Measurements from ENCODE around the gene RAB36. TPM values are rescaled to one million over a fixed set of nuclear protein-coding genes. Genes with fewer than 3 reads are reported as not detected.

The RAB36 gene, protein sequence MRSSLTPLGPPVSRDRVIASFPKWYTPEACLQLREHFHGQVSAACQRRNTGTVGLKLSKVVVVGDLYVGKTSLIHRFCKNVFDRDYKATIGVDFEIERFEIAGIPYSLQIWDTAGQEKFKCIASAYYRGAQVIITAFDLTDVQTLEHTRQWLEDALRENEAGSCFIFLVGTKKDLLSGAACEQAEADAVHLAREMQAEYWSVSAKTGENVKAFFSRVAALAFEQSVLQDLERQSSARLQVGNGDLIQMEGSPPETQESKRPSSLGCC
- total RNA-seq = 0.08 TPM in 1 of 2 replicates, not detected in the other

GRCh38 chr22:23144932-23145877 lies at the start of gene RAB36:
Gene RAB36, plus strand, starts transcription at chr22:23145477. Its CDS starts 1,140 bp downstream, at chr22:23146617.
- H3K27me3 Mint-ChIP-seq (ENCODE audit: insufficient read depth) = peaks cover 6% of the 10 kb centered on the region
- intact Hi-C loops (cut with micrococcal nuclease) = loop anchor here (5.0 kb wide), 2 partner anchors 73 to 278 kb away; partner anchors contain the start of gene GNAZ
- H3K9me3 Mint-ChIP-seq = no peaks in the 10 kb centered on the region
- no peaks in the 10 kb centered on the region for H3K36me3 Mint-ChIP-seq (ENCODE audit: low read depth)
- DNase-seq (ENCODE audit: low spot score) = peak; percentile 86
- H3K27ac Mint-ChIP-seq = peak within 1 kb of the TSS; percentile 70
- H3K4me1 Mint-ChIP-seq (ENCODE audit: low read depth) = peaks cover 23% of the 10 kb centered on the region
- peak within 1 kb of the TSS; percentile 72 for H3K4me3 Mint-ChIP-seq

- DNase-seq (ENCODE audit: low spot score) = no peak
- H3K27ac Mint-ChIP-seq = no peak overlapping the region
- H3K4me3 Mint-ChIP-seq = no peak overlapping the region
- H3K4me1 Mint-ChIP-seq (ENCODE audit: low read depth) = no peaks in the 10 kb centered on the region
- no peaks in the 10 kb centered on the region for H3K9me3 Mint-ChIP-seq
- H3K36me3 Mint-ChIP-seq (ENCODE audit: low read depth) = no peaks in the 10 kb centered on the region
- intact Hi-C loops (cut with micrococcal nuclease) = no loop called here
- peaks cover 2% of the 10 kb centered on the region for H3K27me3 Mint-ChIP-seq (ENCODE audit: insufficient read depth)
These were observed 49.4 kb upstream of the RAB36 start for GRCh38 chr22:23095733-23096342.

DNA sequence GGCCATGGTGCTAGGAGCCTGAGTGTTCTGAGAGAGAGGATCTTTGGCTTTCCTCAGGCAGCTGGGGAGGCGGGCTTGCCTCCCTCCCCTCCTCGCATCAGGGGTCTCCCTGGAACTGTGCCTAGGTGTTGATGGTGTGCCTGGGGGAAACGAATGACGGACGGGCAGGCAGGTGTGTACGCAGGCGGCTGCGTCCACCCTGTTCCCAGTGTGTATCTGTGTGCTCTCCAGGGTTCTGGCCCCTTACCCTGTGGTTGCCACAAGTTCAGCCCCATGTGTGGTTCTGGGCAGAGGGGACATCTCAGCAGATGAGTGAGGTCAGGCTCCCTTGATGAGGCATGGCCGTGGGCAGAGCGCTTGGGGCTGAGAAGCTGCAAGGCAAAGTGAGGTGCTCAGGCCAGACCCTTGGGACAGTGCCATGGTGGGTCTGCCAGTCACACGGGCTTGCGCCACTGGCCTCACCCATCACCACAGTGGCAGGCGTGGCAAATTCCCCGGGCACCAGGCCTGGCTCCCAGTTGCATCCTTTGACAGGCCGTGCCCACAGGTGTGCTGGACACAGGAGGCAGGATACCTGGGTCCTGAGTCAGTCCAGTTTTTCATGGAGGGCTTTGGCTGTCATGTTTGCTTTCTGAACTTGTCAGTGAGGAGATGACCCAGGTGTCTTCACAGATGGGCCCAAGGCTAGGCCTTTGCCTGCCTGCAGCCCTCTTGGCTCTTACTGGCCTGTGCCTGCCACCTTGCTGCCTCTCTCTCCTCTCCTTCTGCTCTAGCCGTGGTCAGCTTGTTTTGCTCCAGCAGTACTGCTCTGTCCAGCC lies 47.7 kb upstream of the RAB36 start:
- intact Hi-C loops (cut with micrococcal nuclease) = no loop called here
- Mint-ChIP-seq H3K27me3 (ENCODE audit: insufficient read depth) (peaks cover 2% of the 10 kb centered on the region), H3K4me3 (no peak overlapping the region), H3K36me3 (ENCODE audit: low read depth) (no peaks in the 10 kb centered on the region), H3K9me3 (no peaks in the 10 kb centered on the region), H3K27ac (no peak overlapping the region), H3K4me1 (ENCODE audit: low read depth) (no peaks in the 10 kb centered on the region)
- DNase-seq (ENCODE audit: low spot score) = no peak

GRCh38 chr22:23098230-23098705 lies 47.0 kb upstream of the RAB36 start:
- DNase-seq (ENCODE audit: low spot score) = no peak
- intact Hi-C loops (cut with micrococcal nuclease) = no loop called here
- no peaks in the 10 kb centered on the region for H3K36me3 Mint-ChIP-seq (ENCODE audit: low read depth)
- H3K4me1 Mint-ChIP-seq (ENCODE audit: low read depth) = no peaks in the 10 kb centered on the region
- no peak overlapping the region for H3K4me3 Mint-ChIP-seq
- H3K27me3 Mint-ChIP-seq (ENCODE audit: insufficient read depth) = peaks cover 2% of the 10 kb centered on the region
- no peak overlapping the region for H3K27ac Mint-ChIP-seq
- no peaks in the 10 kb centered on the region for H3K9me3 Mint-ChIP-seq

DNA sequence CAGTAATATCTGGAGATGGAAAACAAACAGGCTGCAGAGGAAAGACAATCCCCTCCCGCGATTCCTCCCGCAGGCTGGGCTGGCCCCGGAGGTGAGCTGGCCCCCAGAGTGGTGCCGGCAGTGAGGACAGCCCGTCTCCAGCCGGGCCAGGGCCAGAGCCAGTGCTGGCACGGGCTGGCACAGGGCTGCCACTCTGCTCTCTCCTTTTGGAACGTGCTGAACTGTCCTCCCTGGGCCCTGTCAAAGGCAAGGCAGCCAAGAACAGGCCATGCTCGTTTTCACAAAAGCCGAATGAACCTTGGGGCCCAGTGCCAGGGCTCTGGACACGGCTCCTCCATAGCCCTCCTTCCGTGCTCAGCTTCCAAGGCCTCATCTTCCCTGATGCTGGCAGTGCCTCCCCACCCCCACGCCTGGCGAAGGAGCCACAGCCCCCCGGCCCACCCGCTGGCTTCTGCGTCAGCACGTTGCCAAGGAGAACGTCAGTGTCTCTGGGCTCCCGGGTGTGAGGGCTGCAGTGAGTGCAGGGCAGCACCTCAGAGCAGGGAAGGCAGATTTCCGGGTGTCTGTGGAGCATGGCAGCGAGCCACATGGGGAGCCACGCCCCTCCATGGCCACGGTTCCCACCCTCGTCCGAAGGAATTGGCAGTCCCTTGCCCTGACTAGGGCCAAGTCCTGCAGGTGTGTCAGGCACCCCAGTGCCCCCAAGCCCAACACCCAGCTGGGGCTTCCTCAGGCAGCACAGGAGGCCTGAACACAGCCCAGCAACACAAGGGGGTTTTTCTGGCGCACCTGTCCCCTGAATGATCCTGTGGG lies 46.4 kb upstream of the RAB36 start:
- H3K36me3 Mint-ChIP-seq (ENCODE audit: low read depth) = no peaks in the 10 kb centered on the region
- no peaks in the 10 kb centered on the region for H3K27me3 Mint-ChIP-seq (ENCODE audit: insufficient read depth)
- intact Hi-C loops (cut with micrococcal nuclease) = no loop called here
- H3K4me3 Mint-ChIP-seq = no peak overlapping the region
- H3K9me3 Mint-ChIP-seq = no peaks in the 10 kb centered on the region
- DNase-seq (ENCODE audit: low spot score) = no peak
- H3K27ac Mint-ChIP-seq = no peak overlapping the region
- no peaks in the 10 kb centered on the region for H3K4me1 Mint-ChIP-seq (ENCODE audit: low read depth)

- DNase-seq (ENCODE audit: low spot score) = no peak
- Mint-ChIP-seq H3K27me3 (ENCODE audit: insufficient read depth) (no peaks in the 10 kb centered on the region), H3K4me3 (no peak overlapping the region), H3K27ac (no peak overlapping the region), H3K9me3 (no peaks in the 10 kb centered on the region), H3K4me1 (ENCODE audit: low read depth) (no peaks in the 10 kb centered on the region), H3K36me3 (ENCODE audit: low read depth) (no peaks in the 10 kb centered on the region)
- intact Hi-C loops (cut with micrococcal nuclease) = no loop called here
These were observed 45.8 kb upstream of the RAB36 start for GRCh38 chr22:23099531-23099804.

DNA sequence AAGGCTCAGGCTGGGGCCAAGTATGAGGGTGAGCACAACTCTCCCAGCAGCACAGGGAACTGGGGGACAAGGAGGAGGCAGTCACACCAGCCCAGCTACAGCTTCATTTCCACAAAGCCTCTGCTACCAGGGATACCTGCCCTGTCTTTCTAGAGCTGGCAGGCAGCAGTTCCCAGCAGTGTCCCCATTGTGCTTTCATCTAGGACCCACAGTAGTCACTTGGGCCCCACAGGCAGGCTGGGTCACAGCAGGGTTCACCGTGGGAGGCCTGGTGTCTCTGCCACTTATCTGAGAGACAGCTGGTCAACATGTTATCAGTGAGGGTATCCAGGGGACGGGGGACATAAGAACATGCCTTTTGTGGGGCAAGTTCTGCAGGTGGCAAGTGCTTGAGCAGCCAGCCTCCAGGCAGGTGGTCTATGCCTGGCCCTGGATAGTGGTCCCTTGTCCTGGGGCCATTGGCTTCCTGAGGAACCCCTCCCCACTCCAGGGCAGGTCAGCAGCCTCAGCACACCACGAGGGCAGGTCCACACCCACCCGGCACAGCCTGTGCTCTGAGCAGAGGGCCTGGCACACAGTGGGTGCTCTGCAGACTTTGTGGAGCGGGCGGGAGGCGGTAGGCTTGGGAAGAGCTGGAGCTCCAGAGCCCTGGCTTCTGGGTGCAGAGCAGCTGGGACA lies 45.0 kb upstream of the RAB36 start:
- Mint-ChIP-seq H3K27ac (no peak overlapping the region), H3K36me3 (ENCODE audit: low read depth) (no peaks in the 10 kb centered on the region), H3K4me1 (ENCODE audit: low read depth) (no peaks in the 10 kb centered on the region), H3K4me3 (no peak overlapping the region), H3K9me3 (no peaks in the 10 kb centered on the region), H3K27me3 (ENCODE audit: insufficient read depth) (no peaks in the 10 kb centered on the region)
- DNase-seq (ENCODE audit: low spot score) = no peak
- intact Hi-C loops (cut with micrococcal nuclease) = no loop called here

DNA sequence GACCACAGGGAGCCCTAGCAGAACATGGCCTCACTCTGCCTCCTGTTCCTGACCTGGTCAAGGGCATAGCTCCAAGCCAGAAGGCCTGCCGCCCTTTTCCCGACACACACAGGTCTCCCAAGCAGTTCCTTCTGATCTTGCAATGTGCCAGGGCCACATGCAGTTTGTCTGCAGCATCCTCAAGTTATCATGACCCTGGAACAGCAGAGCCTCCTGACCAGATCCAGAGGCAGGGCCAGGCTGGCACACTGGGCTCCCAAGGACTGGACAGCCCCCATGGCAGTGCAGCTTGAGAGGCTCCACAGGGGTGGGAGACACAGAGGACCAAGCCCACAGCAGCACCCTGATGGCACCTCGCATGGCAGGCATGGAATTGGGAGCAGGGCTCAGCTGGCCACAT lies 43.8 kb upstream of the RAB36 start:
- Mint-ChIP-seq H3K27me3 (ENCODE audit: insufficient read depth) (no peaks in the 10 kb centered on the region), H3K4me1 (ENCODE audit: low read depth) (no peaks in the 10 kb centered on the region), H3K4me3 (no peak overlapping the region), H3K27ac (no peak overlapping the region), H3K36me3 (ENCODE audit: low read depth) (no peaks in the 10 kb centered on the region), H3K9me3 (no peaks in the 10 kb centered on the region)
- intact Hi-C loops (cut with micrococcal nuclease) = no loop called here
- DNase-seq (ENCODE audit: low spot score) = no peak

- H3K4me3 Mint-ChIP-seq = no peak overlapping the region
- H3K9me3 Mint-ChIP-seq = no peaks in the 10 kb centered on the region
- H3K36me3 Mint-ChIP-seq (ENCODE audit: low read depth) = no peaks in the 10 kb centered on the region
- no peaks in the 10 kb centered on the region for H3K27me3 Mint-ChIP-seq (ENCODE audit: insufficient read depth)
- intact Hi-C loops (cut with micrococcal nuclease) = no loop called here
- no peaks in the 10 kb centered on the region for H3K4me1 Mint-ChIP-seq (ENCODE audit: low read depth)
- DNase-seq (ENCODE audit: low spot score) = no peak
- H3K27ac Mint-ChIP-seq = no peak overlapping the region
These were observed 43.1 kb upstream of the RAB36 start for GRCh38 chr22:23102002-23102655.

GRCh38 chr22:23102776-23103175 lies 42.5 kb upstream of the RAB36 start:
- no peaks in the 10 kb centered on the region for H3K27me3 Mint-ChIP-seq (ENCODE audit: insufficient read depth)
- no peak overlapping the region for H3K4me3 Mint-ChIP-seq
- H3K36me3 Mint-ChIP-seq (ENCODE audit: low read depth) = no peaks in the 10 kb centered on the region
- DNase-seq (ENCODE audit: low spot score) = no peak
- H3K9me3 Mint-ChIP-seq = no peaks in the 10 kb centered on the region
- H3K27ac Mint-ChIP-seq = no peak overlapping the region
- no peaks in the 10 kb centered on the region for H3K4me1 Mint-ChIP-seq (ENCODE audit: low read depth)
- intact Hi-C loops (cut with micrococcal nuclease) = no loop called here

GRCh38 chr22:23103199-23103954 lies 41.9 kb upstream of the RAB36 start:
- Mint-ChIP-seq H3K27ac (no peak overlapping the region), H3K27me3 (ENCODE audit: insufficient read depth) (peaks cover 2% of the 10 kb centered on the region), H3K4me3 (no peak overlapping the region), H3K9me3 (no peaks in the 10 kb centered on the region), H3K4me1 (ENCODE audit: low read depth) (no peaks in the 10 kb centered on the region), H3K36me3 (ENCODE audit: low read depth) (no peaks in the 10 kb centered on the region)
- DNase-seq (ENCODE audit: low spot score) = no peak
- intact Hi-C loops (cut with micrococcal nuclease) = no loop called here

Data from activated T-helper 1 cell treated with anti-CD3 and anti-CD28 coated beads, Interleukin-12 subunit alpha, Interleukin-12 subunit beta, Interleukin-2, Interleukin-4 antibody, amounts not matched to agents 30 ng/mL and 10 ng/mL and 1 ng/mL, durations not matched to agents 14 hours and 24 hours and 36 hours (primary cell).